Upper lobe of left lung (tissue), 6 donors: ENCODE measurements around the gene NELFB. TPM values are rescaled to one million over a fixed set of nuclear protein-coding genes. Genes with fewer than 3 reads are reported as not detected.

Source experiments
- ATAC-seq, 2 donors: fragments of 200-7000 bp; cut with Tn5 transposase; one replicate each; pipeline ENCODE4 v1.9.1; 2022; ENCODE audit warnings: mild to moderate bottlenecking in 2 of 2, moderate library complexity in 2 of 2; ENCODE audit not compliant: low FRiP score in 2 of 2
- DNase-seq, 2 donors: peaks; one replicate each; pipeline ENCODE4 v3.0.0-alpha.2; 2019 to 2020
- H3K27ac ChIP-seq, 4 donors: fragments of 200-600 bp; sonication (generic); one replicate each; pipeline ENCODE4 v1.5.1; 2016 to 2019
- H3K27me3 ChIP-seq, 4 donors: fragments of 200-600 bp; sonication (generic); one replicate each; pipeline ENCODE4 v1.5.1; 2017 to 2019
- H3K36me3 ChIP-seq, 4 donors: fragments of 200-600 bp; sonication (generic); one replicate each; pipeline ENCODE4 v1.5.1; 2016 to 2019
- H3K4me1 ChIP-seq, 4 donors: fragments of 200-600 bp; sonication (generic); one replicate each; pipeline ENCODE4 v1.5.1; 2018 to 2019
- H3K4me3 ChIP-seq, 4 donors: fragments of 200-600 bp; sonication (generic); one replicate each; pipeline ENCODE4 v1.5.1; 2017 to 2019; ENCODE audit warnings: mild to moderate bottlenecking in 2 of 4, moderate library complexity in 1 of 4
- H3K9me3 ChIP-seq, 4 donors: fragments of 200-600 bp; sonication (generic); one replicate each; pipeline ENCODE4 v1.5.1; 2018 to 2019
- CTCF ChIP-seq, 6 experiments: fragments of 450-650 bp in 4 of 6; fragments of 200-600 bp in 2 of 6; sonication (generic) in 2 of 6; IDR thresholded peaks; one replicate each; pipeline ENCODE4 v1.5.1; 2016 to 2019; ENCODE audit warnings: antibody characterized with exemption in 6 of 6
- EP300 ChIP-seq, 4 donors: sonication (generic); formaldehyde crosslinking; IDR thresholded peaks; one replicate each; pipeline ENCODE4 v1.5.1; 2017; ENCODE audit warnings: antibody characterized with exemption in 4 of 4, control low read depth in 2 of 4
- POLR2A ChIP-seq, 4 donors: fragments of 450-650 bp; IDR thresholded peaks; one replicate each; pipeline ENCODE4 v1.5.1; 2016 to 2017; ENCODE audit warnings: antibody characterized with exemption in 4 of 4, mild to moderate bottlenecking in 2 of 4
- POLR2AphosphoS5 ChIP-seq, 2 donors: sonication (generic); formaldehyde crosslinking; IDR thresholded peaks; one replicate each; pipeline ENCODE4 v1.5.1; 2017; ENCODE audit warnings: antibody characterized with exemption in 2 of 2
- WGBS, 2 donors: methylation state at CpG; one replicate each; pipeline ENCODE4 v1.1.5; 2017 to 2018; 5-methylcytosine and 5-hydroxymethylcytosine counted together
- total RNA-seq, 6 donors: library from RNA; depleted of rRNA in 4 of 6; stranded (reverse); fragments of >200 nt in 4 of 6; gene quantifications; one replicate each; pipeline versions ENCODE4 v1.1.0 to v1.2.1, GENCODE V29; 2016 to 2021
- donor health status: DM: no; HTN: no; CAD: no; lungs with moderate emphysema.
- donor health status: DM: no; HTN: yes; CAD: no; lungs with severe emphysema.

NELFB gene
- total RNA-seq, 6 donors from 2014 or later: 31.8 to 55.6 (median 49.8) TPM

GRCh38 chr9:137217276-137218211 lies 37.6 kb upstream of the NELFB start:
- H3K27ac ChIP-seq: peak overlapping the region; percentile 52 to 74 (median 62)
- H3K9me3 ChIP-seq: no peaks in the 10 kb centered on the region
- peak overlapping the region in 3 of 4 donors; percentile 24 to 43 (median 31) for H3K4me3 ChIP-seq
- WGBS, 2 donors: 63% methylated on average over 33 of the region's 36 CpGs; no CpG with 5 or more reads in 1 of the 2 donors
- H3K27me3 ChIP-seq: peaks cover 0 to 4% (median 0%) of the 10 kb centered on the region in 4 donors
- TF ChIP-seq POLR2AphosphoS5 (IDR thresholded peaks at IDR 0.05) (peak; percentile 9 to 43), EP300 (IDR thresholded peaks at IDR 0.05) (no peak), POLR2A (IDR thresholded peaks at IDR 0.05) (peak in 1 of 4 donors; percentile 48)
- H3K36me3 ChIP-seq: peaks cover 0 to 28% (median 11%) of the 10 kb centered on the region in 4 donors
- peak; percentile 70 to 73 for ATAC-seq
- H3K4me1 ChIP-seq: peaks cover 28 to 40% (median 32%) of the 10 kb centered on the region in 4 donors
- peak; percentile 83 to 92 for DNase-seq

- H3K4me3 ChIP-seq: peak overlapping the region in 2 of 4 donors; percentile 31 to 43
- no peaks in the 10 kb centered on the region for H3K9me3 ChIP-seq
- DNase-seq: peak in 1 of 2 donors; percentile 83
- peaks cover 0 to 4% (median 0%) of the 10 kb centered on the region in 4 donors for H3K27me3 ChIP-seq
- peaks cover 0 to 28% (median 11%) of the 10 kb centered on the region in 4 donors for H3K36me3 ChIP-seq
- WGBS, 2 donors: 97% methylated on average over 17 of the region's 30 CpGs; no CpG with 5 or more reads in 1 of the 2 donors
- peaks cover 33 to 47% (median 38%) of the 10 kb centered on the region in 4 donors for H3K4me1 ChIP-seq
- no peak for ATAC-seq
- no peak for TF ChIP-seq EP300 (IDR thresholded peaks at IDR 0.05)
- no peak for TF ChIP-seq POLR2A (IDR thresholded peaks at IDR 0.05)
- TF ChIP-seq CTCF (IDR thresholded peaks at IDR 0.05): no peak
- TF ChIP-seq POLR2AphosphoS5 (IDR thresholded peaks at IDR 0.05): no peak
- H3K27ac ChIP-seq: peak overlapping the region; percentile 36 to 74 (median 59)
Measured at GRCh38 chr9:137218212-137218753, 36.8 kb upstream of the NELFB start.

- Histone ChIP-seq H3K27ac (peak overlapping the region; percentile 36 to 74 (median 59)), H3K4me3 (no peak overlapping the region), H3K9me3 (no peaks in the 10 kb centered on the region), H3K4me1 (peaks cover 33 to 49% (median 39%) of the 10 kb centered on the region in 4 donors), H3K36me3 (peaks cover 0 to 26% (median 10%) of the 10 kb centered on the region in 4 donors), H3K27me3 (peaks cover 0 to 4% (median 0%) of the 10 kb centered on the region in 4 donors)
- TF ChIP-seq CTCF (IDR thresholded peaks at IDR 0.05): no peak
- DNase-seq (peak; percentile 72 to 73), ATAC-seq (no peak)
- 45 to 60% methylated on average over 7 to 10 of the region's 12 CpGs for WGBS, 2 donors
Measured at GRCh38 chr9:137218754-137219271, 36.3 kb upstream of the NELFB start.

- DNase-seq: peak in 1 of 2 donors; percentile 69
Measured at GRCh38 chr9:137219757-137220316, 35.3 kb upstream of the NELFB start.

More at GRCh38 chr9:137219757-137220316, 35.3 kb upstream of the NELFB start:
- TF ChIP-seq EP300 (IDR thresholded peaks at IDR 0.05) (no peak), POLR2AphosphoS5 (IDR thresholded peaks at IDR 0.05) (no peak), POLR2A (IDR thresholded peaks at IDR 0.05) (no peak), CTCF (IDR thresholded peaks at IDR 0.05) (no peak)
- no peak for ATAC-seq
- peaks cover 41 to 59% (median 48%) of the 10 kb centered on the region in 4 donors for H3K4me1 ChIP-seq
- H3K36me3 ChIP-seq: peaks cover 0 to 16% (median 6%) of the 10 kb centered on the region in 4 donors
- WGBS, 2 donors: 90 to 100% methylated on average over 3 to 6 of the region's 10 CpGs
- peaks cover 0 to 4% (median 0%) of the 10 kb centered on the region in 4 donors for H3K27me3 ChIP-seq
- H3K9me3 ChIP-seq: no peaks in the 10 kb centered on the region
- no peak overlapping the region for H3K27ac ChIP-seq
- no peak overlapping the region for H3K4me3 ChIP-seq
